HG03521 (cell line): Measurements from ENCODE around the gene SKI.

Experiments
- ATAC-seq: cut with Tn5 transposase; IDR thresholded peaks from one replicate; pipeline ENCODE4 v1.9.1; 2021; ENCODE audit warnings: mild to moderate bottlenecking, moderate library complexity; ENCODE audit not compliant: unreplicated experiment

Gene SKI

GRCh38 chr1:2348346-2349325, 120.5 kb downstream of the SKI start:
- no peak for ATAC-seq

- no peak for ATAC-seq
Observed at GRCh38 chr1:2349806-2350205, 121.7 kb downstream of the SKI start.

GRCh38 chr1:2350501-2350900, 122.4 kb downstream of the SKI start:
- ATAC-seq: no peak

DNA sequence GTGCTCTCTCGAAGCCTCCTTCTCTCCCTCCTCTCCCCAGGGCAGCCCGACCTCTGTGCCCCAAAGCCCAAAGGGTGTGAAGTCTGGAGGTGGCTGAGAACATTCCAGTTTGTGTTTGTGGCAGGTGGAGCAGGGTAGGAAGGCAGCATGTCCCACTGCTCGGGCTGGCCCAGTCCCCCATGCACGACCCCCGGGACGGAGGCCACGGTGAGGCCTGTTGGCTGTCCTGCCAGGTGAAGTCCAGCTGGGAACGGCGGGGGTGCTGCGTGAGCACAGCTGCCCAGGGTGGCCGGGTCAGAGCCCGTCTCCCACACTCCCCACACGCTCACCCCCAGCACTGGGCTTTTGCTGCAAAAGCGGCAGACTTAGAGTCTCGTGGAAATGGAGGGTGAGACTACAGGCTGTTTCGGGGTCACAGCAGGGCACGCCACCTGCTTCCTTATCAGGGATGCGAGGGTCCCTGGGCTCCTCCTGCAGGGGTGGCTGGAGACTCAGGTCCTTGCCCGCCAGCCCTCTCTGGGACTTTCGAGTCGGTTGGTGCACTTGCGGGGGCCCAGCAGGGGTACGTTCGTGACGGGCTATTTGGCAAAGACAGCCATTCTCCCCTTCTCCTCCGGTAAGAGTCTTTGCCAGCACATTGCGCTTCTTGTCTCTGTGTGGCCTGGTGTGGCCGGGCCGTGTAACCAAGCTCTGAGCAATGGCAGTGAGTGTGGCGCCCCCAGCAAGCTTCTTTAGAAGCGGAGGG, 123.0 kb downstream of the SKI start:
- no peak for ATAC-seq

DNA sequence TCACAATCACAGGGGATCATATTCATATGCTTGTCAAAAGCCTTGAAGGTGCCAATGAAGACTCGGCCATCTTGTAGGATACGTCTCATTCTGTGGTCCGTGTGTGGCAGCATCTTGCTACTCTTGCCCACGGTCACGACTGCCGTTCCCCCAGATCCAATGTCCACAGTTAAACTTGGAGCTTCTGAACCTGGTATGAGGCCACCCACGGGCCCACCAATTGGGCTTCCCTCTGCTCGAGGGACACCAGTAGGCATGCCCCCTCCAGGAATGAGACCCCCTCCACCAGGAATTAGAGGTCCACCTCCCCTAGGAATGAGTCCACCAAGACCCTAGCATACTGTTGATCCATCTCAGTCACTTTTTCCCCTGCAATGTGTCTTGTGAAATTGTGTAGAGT, 123.6 kb downstream of the SKI start:
- ATAC-seq: no peak

GRCh38 chr1:2352341-2352896, 124.3 kb downstream of the SKI start:
- ATAC-seq: no peak

DNA sequence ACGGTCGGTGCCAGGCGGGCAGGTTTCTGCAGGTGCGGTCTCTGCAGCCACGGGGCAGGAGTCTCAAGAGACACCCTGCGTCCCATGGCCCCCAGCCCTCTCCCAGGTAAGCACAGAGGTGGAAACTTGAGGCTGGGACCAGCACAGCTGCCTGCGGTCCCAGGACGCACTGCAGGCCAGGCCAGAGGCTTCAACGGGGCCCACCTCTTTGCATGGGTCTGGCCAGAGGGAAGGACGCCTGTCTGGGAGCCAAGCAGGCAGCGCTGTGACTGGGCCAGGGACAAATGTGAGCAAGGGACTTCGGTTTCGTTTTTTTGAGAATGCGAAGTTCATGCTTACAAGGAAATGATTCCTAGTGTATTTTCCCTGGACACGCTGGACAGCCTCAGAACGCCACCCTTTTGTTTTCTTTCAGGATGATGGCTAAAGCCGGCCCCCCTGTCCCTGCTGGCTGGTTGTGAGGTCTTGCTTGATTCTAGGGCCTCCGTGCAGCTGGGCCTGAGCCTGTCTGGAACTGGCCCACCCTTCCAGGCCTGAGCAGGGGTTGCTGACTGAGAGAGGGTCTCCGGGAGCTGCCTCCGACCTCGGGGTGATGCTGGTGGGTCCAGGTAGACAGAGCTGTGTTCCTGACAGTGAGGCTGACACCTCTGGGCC, 124.9 kb downstream of the SKI start:
- no peak for ATAC-seq

- no peak for ATAC-seq
Observed at GRCh38 chr1:2353551-2354438, 125.7 kb downstream of the SKI start.

DNA sequence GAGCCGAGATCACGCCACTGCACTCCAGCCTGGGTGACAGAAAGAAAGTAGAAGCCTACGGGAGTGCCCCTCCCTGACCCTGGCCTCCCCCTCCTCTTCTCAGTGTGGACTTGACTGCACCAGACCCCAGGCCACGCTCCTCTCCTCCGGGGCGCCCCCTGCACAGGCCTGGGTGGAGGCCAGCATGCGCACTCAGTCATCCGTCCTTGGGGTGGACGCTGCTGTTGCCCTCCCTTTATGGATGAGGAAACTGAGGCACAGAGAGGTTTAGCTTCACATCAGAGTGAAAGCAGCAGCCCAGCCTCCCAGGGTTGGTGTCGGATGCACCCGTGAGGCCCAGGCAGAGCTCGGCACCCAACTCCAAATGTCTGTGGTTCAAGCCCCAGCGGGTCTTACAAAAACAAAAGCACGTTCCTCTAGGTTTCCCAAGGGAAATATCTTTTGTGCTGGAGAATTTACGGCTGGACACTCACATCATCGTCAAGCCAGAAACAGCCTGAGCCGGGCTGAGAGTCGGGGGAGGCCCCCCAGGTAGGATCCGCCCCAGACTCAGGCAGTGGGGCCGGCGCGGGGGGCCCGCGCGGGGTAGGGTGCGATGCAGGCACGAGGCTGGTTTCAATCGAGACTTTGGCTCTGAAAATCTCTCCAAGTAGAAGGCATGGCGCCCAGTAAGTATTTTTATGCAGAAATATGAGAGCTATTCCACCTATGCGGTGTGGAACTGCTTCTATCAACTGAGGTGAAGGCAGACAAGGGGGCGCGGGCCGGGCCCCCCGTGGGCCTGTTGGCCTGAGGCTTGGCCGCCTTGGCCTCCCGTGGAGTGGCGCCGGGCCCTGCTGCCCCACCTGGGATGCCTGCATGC, 126.6 kb downstream of the SKI start:
- ATAC-seq: no peak

DNA sequence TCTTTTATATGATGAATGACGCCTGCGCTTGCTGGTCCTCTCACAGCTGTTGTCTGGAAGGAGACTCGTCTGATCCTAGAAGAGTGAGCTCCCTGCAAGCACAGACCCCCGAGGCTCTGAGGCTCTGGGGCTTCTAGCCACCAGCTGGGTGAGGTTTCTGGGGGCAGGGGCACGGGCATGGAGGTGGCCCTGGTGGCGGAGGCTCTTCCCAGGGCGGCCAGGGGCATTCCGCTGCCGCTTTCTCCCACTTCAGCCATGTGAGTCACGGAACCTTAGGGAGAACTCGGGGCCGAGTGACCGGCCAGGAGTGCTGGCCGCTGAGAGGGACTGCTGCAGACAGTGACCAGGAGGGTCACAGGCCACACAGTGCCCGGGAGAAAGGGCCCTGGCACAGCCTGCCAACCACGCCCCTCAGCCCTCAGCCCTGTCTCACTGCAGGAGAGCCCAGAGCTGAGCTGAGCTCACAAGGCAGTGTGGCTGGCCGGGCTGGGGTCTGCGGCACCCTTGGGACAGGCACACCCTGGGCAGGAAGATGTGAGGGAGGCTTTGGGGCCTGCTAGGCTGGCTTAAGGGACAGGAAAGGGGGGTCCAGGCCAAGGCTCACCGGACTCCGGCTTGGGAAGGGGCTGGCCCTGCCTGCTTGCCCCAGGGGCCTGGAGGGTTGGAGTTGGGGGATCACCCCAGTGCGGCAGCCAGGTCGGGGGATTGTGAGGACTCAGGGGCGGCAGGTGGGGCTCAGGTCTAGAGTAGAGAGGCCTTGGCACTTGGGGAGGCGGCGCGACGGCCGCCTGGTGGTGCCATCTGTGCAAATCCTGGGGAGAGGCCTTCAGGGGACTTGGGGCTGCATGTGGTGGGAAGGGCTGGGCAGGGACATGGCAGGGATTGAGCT, 127.5 kb downstream of the SKI start:
- ATAC-seq: no peak

- ATAC-seq: no peak
Observed at GRCh38 chr1:2356401-2356800, 128.3 kb downstream of the SKI start.

DNA sequence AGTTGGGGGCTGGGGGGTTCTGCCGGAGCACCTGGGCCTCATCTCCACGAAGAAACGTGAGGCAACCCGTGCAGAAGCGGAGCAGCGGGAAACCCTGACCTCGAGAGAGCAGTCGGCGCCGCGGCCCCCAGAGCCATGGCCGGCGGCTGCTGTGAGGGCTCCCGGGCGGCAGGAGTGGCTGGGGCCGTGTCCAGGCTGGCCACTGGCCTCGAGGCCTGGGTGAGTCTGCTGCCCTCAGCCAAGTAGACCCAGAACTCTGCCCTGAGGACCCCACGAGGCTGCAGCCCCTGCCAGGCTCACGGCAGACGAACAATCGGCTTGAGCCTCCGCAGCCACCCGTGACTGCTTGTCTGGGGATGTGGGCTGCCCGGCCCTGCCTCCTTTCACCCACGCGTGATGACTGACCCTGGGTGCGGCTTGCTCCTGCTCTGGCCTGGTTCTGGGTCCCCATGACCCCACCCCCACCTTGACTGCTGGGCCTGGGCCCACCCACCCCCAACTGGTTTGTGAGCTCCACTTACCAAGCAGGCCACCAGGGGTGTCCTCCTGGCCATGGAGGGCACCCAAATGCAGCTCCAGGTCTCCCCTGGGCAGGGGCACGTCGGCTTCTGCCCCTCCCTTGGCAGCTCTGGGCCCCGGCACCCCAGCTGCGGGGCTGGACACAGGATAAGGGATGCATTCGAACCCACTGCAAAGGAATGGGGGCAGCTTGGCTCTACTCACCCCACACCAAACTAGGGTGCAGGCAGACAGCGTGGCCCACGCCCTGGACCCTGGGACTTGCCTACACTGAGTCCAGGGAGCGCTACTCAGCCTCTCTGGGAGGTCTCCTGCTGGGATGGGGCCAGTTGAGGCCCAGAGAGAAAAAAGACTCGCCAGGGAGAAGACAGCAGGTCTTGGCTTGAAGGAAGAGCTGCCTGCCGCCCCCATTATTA, 129.1 kb downstream of the SKI start:
- ATAC-seq: no peak

GRCh38 chr1:2358072-2358471, 130.0 kb downstream of the SKI start:
- no peak for ATAC-seq

DNA sequence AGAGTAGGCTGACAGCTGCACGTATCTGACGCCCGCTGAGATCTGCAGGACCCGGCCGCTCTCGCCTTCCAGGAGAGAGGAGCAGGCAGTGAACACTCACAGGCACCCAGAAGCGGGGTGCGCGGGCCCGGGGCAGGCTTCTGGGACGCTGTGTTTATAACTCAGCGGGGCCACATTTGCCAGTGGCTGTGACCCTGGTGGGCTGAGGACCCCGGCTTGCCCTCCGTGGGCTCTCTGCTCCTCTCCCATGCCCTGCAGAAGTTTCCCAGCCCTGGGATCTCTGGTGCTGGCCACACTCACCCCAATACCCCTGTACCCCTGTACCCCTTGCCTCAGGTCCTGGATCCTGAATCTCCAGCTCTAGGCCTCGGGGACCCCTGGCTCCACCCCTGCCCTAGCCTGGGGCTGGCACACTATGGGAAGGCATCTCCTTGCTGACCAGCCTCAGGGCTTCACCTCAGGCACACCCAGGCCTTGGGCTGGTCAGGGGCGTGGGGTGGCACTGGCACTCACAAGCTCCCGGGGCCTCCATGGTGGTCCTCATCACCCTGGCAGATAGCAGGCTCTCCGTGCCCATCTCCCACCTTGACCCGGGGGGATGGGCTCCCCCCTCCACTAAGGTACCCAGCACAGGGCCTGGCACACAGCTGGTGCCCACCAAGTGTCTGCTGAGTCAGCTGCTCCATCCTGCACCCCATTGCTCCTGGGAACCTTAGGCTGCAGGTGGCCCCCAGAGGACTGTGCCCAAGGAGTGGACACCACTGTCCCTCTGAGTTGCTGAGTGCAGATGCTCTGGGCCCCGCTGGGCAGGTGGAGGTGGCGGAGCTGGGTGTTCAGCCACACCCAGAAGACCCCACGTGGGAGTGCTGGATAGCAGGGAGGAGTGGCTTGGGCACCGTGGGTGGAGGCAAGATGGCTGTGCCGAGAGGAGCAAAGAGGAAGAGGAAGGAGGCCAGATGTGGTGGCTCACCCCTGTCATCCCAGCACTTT, 130.8 kb downstream of the SKI start:
- ATAC-seq: no peak
